ENCODE data around the gene CHRNB2. TPM values are rescaled to one million over a fixed set of nuclear protein-coding genes. Genes with fewer than 3 reads are reported as not detected.

Gene CHRNB2
- total RNA-seq, 2 donors from 2014 or later, result 0.24 TPM; not detected in 1

DNA sequence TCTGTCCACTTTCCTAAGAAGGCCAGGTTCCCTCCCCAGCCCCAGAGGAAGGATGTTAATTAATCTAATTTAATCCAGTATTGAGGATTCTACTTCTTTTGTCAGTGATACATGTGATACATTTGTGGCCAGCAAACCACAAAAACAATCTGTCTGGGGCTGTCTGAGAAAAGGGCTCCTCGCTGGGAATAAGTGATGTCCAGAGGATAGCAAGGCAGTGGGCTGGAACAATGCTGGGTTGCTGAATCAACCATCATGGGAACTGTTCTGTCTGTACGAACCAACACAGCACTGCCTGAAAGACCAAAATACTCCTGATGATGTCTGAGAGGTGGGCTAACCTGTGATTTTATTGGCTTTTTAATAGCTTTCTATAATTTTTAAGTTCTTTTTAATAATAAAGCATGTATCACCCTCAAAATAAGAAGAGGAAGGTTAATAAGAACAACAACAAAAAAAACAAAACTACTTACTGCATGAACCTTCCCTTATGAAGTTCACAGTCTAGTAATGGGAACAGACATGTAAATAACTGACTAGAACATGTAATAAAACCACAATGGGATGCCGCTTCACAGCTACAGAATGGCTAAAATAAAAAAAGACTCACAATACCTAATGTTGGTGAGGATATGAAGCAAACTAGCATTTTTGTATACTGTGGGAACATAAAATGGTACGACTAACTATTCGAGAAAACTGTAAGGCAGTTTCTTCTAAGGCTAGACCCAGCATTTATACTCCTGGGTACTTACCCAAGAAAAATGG is 51.8 kb downstream of the CHRNB2 start:
- TF ChIP-seq, protein P1, sequence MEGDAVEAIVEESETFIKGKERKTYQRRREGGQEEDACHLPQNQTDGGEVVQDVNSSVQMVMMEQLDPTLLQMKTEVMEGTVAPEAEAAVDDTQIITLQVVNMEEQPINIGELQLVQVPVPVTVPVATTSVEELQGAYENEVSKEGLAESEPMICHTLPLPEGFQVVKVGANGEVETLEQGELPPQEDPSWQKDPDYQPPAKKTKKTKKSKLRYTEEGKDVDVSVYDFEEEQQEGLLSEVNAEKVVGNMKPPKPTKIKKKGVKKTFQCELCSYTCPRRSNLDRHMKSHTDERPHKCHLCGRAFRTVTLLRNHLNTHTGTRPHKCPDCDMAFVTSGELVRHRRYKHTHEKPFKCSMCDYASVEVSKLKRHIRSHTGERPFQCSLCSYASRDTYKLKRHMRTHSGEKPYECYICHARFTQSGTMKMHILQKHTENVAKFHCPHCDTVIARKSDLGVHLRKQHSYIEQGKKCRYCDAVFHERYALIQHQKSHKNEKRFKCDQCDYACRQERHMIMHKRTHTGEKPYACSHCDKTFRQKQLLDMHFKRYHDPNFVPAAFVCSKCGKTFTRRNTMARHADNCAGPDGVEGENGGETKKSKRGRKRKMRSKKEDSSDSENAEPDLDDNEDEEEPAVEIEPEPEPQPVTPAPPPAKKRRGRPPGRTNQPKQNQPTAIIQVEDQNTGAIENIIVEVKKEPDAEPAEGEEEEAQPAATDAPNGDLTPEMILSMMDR (IDR thresholded peaks at IDR 0.05), result no peak
- no peak for DNase-seq (ENCODE audit: low spot score)
- H3K4me1 ChIP-seq, result peaks cover 0 to 23% of the 10 kb centered on the region in 2 donors

DNA sequence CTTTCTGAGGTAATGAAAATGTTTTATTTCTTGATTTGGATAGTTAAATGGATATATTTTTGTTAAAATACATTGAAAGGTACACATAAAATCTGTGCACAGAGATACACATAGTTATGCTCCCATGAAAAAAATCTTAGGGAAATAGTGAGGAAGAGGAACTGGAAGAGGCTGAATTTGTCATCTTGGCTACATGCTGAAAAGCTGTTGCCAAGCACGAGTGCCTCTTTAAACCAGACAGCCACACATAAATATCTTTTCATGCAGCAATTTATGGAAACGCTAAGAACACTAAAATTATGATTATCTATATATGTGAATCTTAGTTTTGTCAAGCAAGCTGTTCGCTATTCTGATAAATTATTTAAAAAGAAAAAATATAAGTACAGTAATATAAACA is 53.2 kb downstream of the CHRNB2 start:
- Histone ChIP-seq H3K9me3 (no peaks in the 10 kb centered on the region), H3K27me3 (no peaks in the 10 kb centered on the region), H3K36me3 (no peaks in the 10 kb centered on the region), H3K27ac (no peak overlapping the region), H3K4me3 (no peak overlapping the region), H3K4me1 (peaks cover 0 to 23% of the 10 kb centered on the region in 2 donors)
- TF ChIP-seq, protein P1 (IDR thresholded peaks at IDR 0.05), result no peak
- DNase-seq (ENCODE audit: low spot score), result no peak

More for the DNA sequence above, 51.8 kb downstream of the CHRNB2 start:
- Histone ChIP-seq H3K27ac (no peak overlapping the region), H3K9me3 (no peaks in the 10 kb centered on the region), H3K27me3 (no peaks in the 10 kb centered on the region), H3K36me3 (no peaks in the 10 kb centered on the region), H3K4me3 (no peak overlapping the region)

DNA sequence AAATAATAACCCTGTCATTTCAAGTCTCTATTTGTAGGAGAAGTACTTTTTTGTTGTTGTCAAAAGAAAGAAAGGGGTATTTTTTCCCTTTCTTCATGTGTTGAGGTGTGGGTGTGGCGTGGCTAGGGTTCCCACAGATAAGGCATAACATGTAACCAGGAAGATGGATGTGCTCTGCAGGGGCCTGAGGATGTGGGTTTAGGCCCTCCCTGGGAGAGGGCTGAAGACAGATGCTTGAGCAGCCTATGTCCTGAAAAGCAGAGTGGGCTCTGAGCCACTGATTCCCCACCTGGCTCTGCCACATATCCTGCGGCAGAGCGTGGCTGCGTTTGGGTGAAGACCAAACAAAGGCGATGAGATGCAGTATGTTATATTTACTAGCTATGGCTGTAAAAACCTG is 54.3 kb downstream of the CHRNB2 start:
- H3K36me3 ChIP-seq, result no peaks in the 10 kb centered on the region
- no peak overlapping the region for H3K4me3 ChIP-seq
- peaks cover 0 to 27% of the 10 kb centered on the region in 2 donors for H3K4me1 ChIP-seq
- TF ChIP-seq, protein P1 (IDR thresholded peaks at IDR 0.05), result no peak
- H3K27me3 ChIP-seq, result no peaks in the 10 kb centered on the region
- no peaks in the 10 kb centered on the region for H3K9me3 ChIP-seq
- H3K27ac ChIP-seq, result peak overlapping the region; percentile 42 to 43
- no peak for DNase-seq (ENCODE audit: low spot score)

DNA sequence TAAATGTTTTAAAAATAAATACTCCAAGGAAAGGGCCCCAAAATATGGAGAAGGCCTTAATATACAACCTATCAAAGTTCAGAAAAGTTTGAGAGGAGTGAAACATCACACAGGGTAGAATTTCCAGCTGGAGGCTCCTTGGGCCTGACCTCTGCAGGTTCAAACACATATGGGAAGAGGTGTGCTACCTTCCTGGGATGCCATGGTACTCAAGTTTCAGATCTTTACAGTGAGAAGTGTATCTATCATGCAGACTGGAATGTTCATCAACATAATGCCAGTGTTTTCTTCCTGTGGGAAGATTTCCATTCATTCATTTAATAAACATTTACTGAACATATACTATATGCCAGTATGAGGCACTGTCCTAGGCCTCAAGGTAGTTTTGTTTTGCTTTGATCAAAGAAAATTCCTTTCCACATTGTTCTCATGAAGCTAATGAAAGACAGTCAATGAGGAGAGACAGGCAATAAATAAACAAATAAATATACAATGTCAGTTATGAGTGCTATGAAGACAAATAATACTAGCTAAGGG is 55.0 kb downstream of the CHRNB2 start:
- Histone ChIP-seq H3K27me3 (no peaks in the 10 kb centered on the region), H3K27ac (peak overlapping the region; percentile 42 to 43), H3K36me3 (no peaks in the 10 kb centered on the region), H3K9me3 (no peaks in the 10 kb centered on the region), H3K4me3 (no peak overlapping the region), H3K4me1 (peaks cover 0 to 27% of the 10 kb centered on the region in 2 donors)
- TF ChIP-seq, protein P1 (IDR thresholded peaks at IDR 0.05), result no peak
- DNase-seq (ENCODE audit: low spot score), result no peak

DNA sequence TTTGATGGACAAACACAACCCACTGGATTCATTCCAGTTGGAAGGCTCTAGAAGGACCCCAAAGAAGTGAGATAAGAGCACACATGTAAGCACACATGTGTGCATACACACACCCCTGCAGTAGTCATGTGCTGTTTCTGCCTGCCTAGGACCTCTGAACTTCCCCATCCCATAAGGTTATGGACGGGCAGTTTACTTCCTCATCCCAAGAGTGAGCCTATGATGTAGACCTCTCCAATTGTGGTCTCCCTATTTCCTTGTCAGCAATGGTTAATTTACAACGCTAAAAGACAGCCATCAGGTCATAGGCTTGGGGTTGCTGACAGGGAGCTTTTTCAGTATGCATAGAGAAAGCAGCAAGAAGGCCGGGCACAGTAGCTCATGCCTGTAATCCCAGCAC is 55.8 kb downstream of the CHRNB2 start:
- no peak overlapping the region for H3K4me3 ChIP-seq
- H3K27me3 ChIP-seq, result no peaks in the 10 kb centered on the region
- no peak overlapping the region for H3K27ac ChIP-seq
- no peaks in the 10 kb centered on the region for H3K36me3 ChIP-seq
- H3K9me3 ChIP-seq, result no peaks in the 10 kb centered on the region
- no peak for DNase-seq (ENCODE audit: low spot score)
- TF ChIP-seq, protein P1 (IDR thresholded peaks at IDR 0.05), result no peak
- H3K4me1 ChIP-seq, result peaks cover 0 to 27% of the 10 kb centered on the region in 2 donors

All from right atrium auricular region (tissue), 2 donors.